Ovary (tissue), 9 donors: ENCODE results near the gene TRAFD1. TPM values are rescaled to one million over a fixed set of nuclear protein-coding genes. Genes with fewer than 3 reads are reported as not detected.

Source experiments
- DNase-seq, 5 donors: peaks; one replicate each; pipeline ENCODE4 v3.0.0-alpha.2; 2019 to 2020
- H3K27ac ChIP-seq, 2 donors: fragments of 200-600 bp; one replicate each; pipeline versions ENCODE4 v1.5.1 to v1.8.0; 2019 to 2022
- H3K27me3 ChIP-seq: fragments of 200-600 bp; one replicate; pipeline ENCODE4 v1.8.0; 2022
- H3K36me3 ChIP-seq: fragments of 200-600 bp; sonication (generic); one replicate; pipeline ENCODE4 v1.5.1; 2019
- H3K4me1 ChIP-seq: one replicate; pipeline ENCODE4 v1.8.1; 2013; ENCODE audit warnings: mild to moderate bottlenecking, moderate library complexity; ENCODE audit not compliant: insufficient read depth
- H3K4me3 ChIP-seq: fragments of 200-600 bp; sonication (generic); one replicate; pipeline ENCODE4 v1.5.1; 2017
- H3K9me3 ChIP-seq, 2 donors: fragments of 200-600 bp in 1 of 2; sonication (generic) in 1 of 2; one replicate each; pipeline versions ENCODE4 v1.5.1 to v1.8.1; 2013 to 2019; ENCODE audit warnings: mild to moderate bottlenecking in 1 of 2, moderate library complexity in 1 of 2
- CTCF ChIP-seq, 3 donors: fragments of 450-650 bp in 2 of 3; fragments of 200-600 bp in 1 of 3; IDR thresholded peaks; one replicate each; pipeline versions ENCODE4 v1.5.1 to v1.8.0; 2016 to 2022; ENCODE audit warnings: antibody characterized with exemption in 3 of 3, mild to moderate bottlenecking in 1 of 3
- EP300 ChIP-seq: sonication (generic); formaldehyde crosslinking; IDR thresholded peaks from one replicate; pipeline ENCODE4 v1.6.1; 2017; ENCODE audit warnings: antibody characterized with exemption
- POLR2A ChIP-seq: fragments of 450-650 bp; IDR thresholded peaks from one replicate; pipeline ENCODE4 v1.6.1; 2017; ENCODE audit warnings: antibody characterized with exemption, mild to moderate bottlenecking, moderate library complexity
- WGBS, 3 donors: extraction: QIAGEN DNeasy Blood & Tissue Kit in 1 of 3; methylation state at CpG; one replicate each; pipeline versions ENCODE4 v1.1.5 to v1.1.7; 2013 to 2017; 5-methylcytosine and 5-hydroxymethylcytosine counted together
- intact Hi-C, 4 donors: fragments of 100-400 bp; cut with DNase I; formaldehyde crosslinking; loops; one replicate each; pipeline versions ENCODE4 v1.11.0 to v1.15.1; 2022 to 2023
- polyA plus RNA-seq, 2 donors: library from polyadenylated mRNA; stranded (reverse); fragments of 200-250 nt in 1 of 2; fragments of 350-450 nt in 1 of 2; fragmentation: Illumina TruSeq in 1 of 2; extraction: RNeasy Lipid Tissue Mini Kit (QIAGEN cat#74804) in 1 of 2; gene quantifications; one replicate each; pipeline ENCODE4 v1.2.3, GENCODE V29; 2013 to 2014
- total RNA-seq, 7 donors: library from RNA; depleted of rRNA in 2 of 7; stranded (reverse); fragments of >200 nt in 2 of 7; fragmentation: NEBNext Ultra II Directional in 3 of 7; extraction: Animal tissue kit (Norgen Biotek cat#: 25700) in 3 of 7; gene quantifications; one replicate each; pipeline versions ENCODE4 v1.1.0 to v1.2.4, GENCODE V29; 2016 to 2023
- donor health status: DM: no; HTN: no; CAD: no; lungs with moderate emphysema.
- donor health status: DM: no; HTN: no; CAD: no.
- donor health status: Bipolar disorder and iron deficiency.
- donor health status: DM: yes; HTN: yes; CAD: no.
- donor health status: DM: no; HTN: no; CAD: no.
- donor health status: DM: yes; HTN: yes; CAD: no.

TRAFD1 gene
- total and polyA plus RNA-seq, 9 donors, result 13.9 to 49.6 (median 25.5) TPM

- Histone ChIP-seq H3K36me3 (no peaks in the 10 kb centered on the region), H3K27ac (no peak overlapping the region), H3K9me3 (no peaks in the 10 kb centered on the region), H3K27me3 (no peaks in the 10 kb centered on the region), H3K4me3 (no peak overlapping the region), H3K4me1 (no peaks in the 10 kb centered on the region)
- TF ChIP-seq EP300, result no peak
- TF ChIP-seq CTCF (IDR thresholded peaks at IDR 0.05), result no peak
- no peak for TF ChIP-seq POLR2A
- 80 to 92% (median 81%) methylated on average over 8 of the region's 8 CpGs for WGBS, 3 donors
- DNase-seq, result no peak
- intact Hi-C loops, result loop anchor here in 1 of 4 donors (10.0 kb wide), 1 partner anchor 224 kb away; no protein-coding TSS in a partner anchor
Observed at GRCh38 chr12:112168561-112168971, 43.2 kb downstream of the TRAFD1 start.

- Histone ChIP-seq H3K27me3 (no peaks in the 10 kb centered on the region), H3K36me3 (no peaks in the 10 kb centered on the region), H3K4me1 (no peaks in the 10 kb centered on the region), H3K9me3 (no peaks in the 10 kb centered on the region), H3K4me3 (no peak overlapping the region), H3K27ac (no peak overlapping the region)
- 83 to 86% (median 83%) methylated on average over 13 to 19 of the region's 19 CpGs for WGBS, 3 donors
- intact Hi-C loops, result loop anchor here in 1 of 4 donors (10.0 kb wide), 1 partner anchor 225 kb away; no protein-coding TSS in a partner anchor
- DNase-seq, result no peak
- TF ChIP-seq CTCF (IDR thresholded peaks at IDR 0.05) (no peak), EP300 (no peak), POLR2A (no peak)
Observed at GRCh38 chr12:112169161-112169872, 44.0 kb downstream of the TRAFD1 start.

- intact Hi-C loops, result loop anchor here in 1 of 4 donors (10.0 kb wide), 1 partner anchor 225 kb away; no protein-coding TSS in a partner anchor
- TF ChIP-seq EP300 (no peak), CTCF (IDR thresholded peaks at IDR 0.05) (no peak), POLR2A (no peak)
- no peak for DNase-seq
- Histone ChIP-seq H3K4me3 (no peak overlapping the region), H3K36me3 (no peaks in the 10 kb centered on the region), H3K27ac (no peak overlapping the region), H3K27me3 (no peaks in the 10 kb centered on the region), H3K9me3 (no peaks in the 10 kb centered on the region), H3K4me1 (no peaks in the 10 kb centered on the region)
- WGBS, 3 donors, result 80 to 89% (median 84%) methylated on average over 7 of the region's 7 CpGs
Observed at GRCh38 chr12:112169966-112170365, 44.6 kb downstream of the TRAFD1 start.

- H3K4me3 ChIP-seq, result no peak overlapping the region
- no peak for DNase-seq
- no peak overlapping the region for H3K27ac ChIP-seq
- TF ChIP-seq POLR2A (no peak), CTCF (IDR thresholded peaks at IDR 0.05) (no peak), EP300 (no peak)
- WGBS, 3 donors, result 58 to 67% (median 64%) methylated on average over 8 of the region's 8 CpGs
- no peaks in the 10 kb centered on the region for H3K9me3 ChIP-seq
- H3K4me1 ChIP-seq, result no peaks in the 10 kb centered on the region
- no peaks in the 10 kb centered on the region for H3K36me3 ChIP-seq
- no peaks in the 10 kb centered on the region for H3K27me3 ChIP-seq
- intact Hi-C loops, result no loop called here
Observed at GRCh38 chr12:112170376-112170775, 45.0 kb downstream of the TRAFD1 start.
